ENCODE data around the gene PSMG3. TPM values are rescaled to one million over a fixed set of nuclear protein-coding genes. Genes with fewer than 3 reads are reported as not detected.

PSMG3 gene
- total RNA-seq, 1 donor from 2014 or later, result 29.5 TPM

DNA sequence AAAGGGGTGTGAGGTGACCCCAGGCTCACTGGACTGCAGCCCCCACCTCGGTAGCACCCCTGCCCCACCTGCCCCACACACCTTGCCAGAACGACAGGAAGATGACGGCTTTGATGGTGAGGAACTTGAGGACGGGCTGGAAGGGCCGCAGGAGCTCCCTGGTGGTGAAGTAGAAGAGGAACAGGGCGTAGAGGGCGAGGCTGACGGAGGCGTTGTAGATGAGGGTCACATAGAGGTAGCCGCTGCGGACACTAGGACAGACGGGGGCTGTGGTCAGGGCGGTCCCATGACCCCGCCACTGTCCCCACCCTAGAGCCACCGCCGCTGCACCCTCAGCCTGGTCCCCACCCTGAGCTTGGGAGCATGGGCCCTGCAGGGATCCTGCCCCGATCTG lies 21.4 kb downstream of the PSMG3 start:
- no peaks in the 10 kb centered on the region for H3K9me3 Mint-ChIP-seq
- TF ChIP-seq, protein P1, sequence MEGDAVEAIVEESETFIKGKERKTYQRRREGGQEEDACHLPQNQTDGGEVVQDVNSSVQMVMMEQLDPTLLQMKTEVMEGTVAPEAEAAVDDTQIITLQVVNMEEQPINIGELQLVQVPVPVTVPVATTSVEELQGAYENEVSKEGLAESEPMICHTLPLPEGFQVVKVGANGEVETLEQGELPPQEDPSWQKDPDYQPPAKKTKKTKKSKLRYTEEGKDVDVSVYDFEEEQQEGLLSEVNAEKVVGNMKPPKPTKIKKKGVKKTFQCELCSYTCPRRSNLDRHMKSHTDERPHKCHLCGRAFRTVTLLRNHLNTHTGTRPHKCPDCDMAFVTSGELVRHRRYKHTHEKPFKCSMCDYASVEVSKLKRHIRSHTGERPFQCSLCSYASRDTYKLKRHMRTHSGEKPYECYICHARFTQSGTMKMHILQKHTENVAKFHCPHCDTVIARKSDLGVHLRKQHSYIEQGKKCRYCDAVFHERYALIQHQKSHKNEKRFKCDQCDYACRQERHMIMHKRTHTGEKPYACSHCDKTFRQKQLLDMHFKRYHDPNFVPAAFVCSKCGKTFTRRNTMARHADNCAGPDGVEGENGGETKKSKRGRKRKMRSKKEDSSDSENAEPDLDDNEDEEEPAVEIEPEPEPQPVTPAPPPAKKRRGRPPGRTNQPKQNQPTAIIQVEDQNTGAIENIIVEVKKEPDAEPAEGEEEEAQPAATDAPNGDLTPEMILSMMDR (IDR thresholded peaks at IDR 0.05), result no peak
- ChIA-PET POLR2A (no interaction called here), CTCF (no interaction called here)
- H3K36me3 Mint-ChIP-seq (ENCODE audit: low read depth), result peaks cover 2% of the 10 kb centered on the region
- H3K4me3 Mint-ChIP-seq, result no peak overlapping the region
- no peak overlapping the region for H3K27ac Mint-ChIP-seq
- DNase-seq (no peak), ATAC-seq (ENCODE audit: low read depth) (peak; percentile 32)
- H3K27me3 Mint-ChIP-seq, result no peaks in the 10 kb centered on the region
- intact Hi-C loops (cut with micrococcal nuclease), result loop anchor here (5.0 kb wide), 1 partner anchor 46 kb away; the partner anchor contains the start of gene INTS1
- peaks cover 3% of the 10 kb centered on the region for H3K4me1 Mint-ChIP-seq

DNA sequence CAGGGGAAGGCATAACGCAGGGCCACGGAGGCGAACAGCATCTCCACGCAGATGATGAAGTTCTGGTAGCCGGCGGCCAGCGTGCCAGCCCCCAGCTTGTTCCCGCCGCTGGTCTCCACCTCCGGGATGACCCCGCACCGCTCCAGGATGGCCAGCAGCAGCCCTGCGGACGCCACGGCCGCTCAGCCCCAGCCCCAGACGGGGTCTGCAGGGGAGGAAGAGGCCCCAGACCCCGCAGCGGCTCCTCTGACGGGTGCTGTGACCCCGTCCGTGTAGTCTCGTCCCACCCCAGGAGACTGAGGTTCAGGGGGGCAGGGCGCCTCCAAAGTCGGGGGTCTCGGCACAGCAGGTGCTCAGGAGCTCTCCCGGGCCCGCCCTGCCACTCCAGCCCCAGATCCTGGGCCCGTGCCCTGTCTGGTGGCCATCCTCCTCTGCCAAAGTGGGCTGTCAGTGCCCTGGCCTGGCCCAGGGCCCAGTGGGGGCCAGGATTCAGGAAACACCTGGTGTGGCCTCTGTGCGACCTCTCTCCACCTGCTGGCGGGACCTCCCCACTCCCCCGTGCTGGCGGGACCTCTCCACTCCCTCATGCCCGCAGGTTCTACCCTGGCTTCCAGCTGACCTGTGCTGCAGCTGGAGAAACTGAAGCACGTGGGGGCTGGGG lies 21.9 kb downstream of the PSMG3 start:
- Mint-ChIP-seq H3K4me1 (peaks cover 3% of the 10 kb centered on the region), H3K27me3 (no peaks in the 10 kb centered on the region), H3K4me3 (no peak overlapping the region), H3K36me3 (ENCODE audit: low read depth) (peaks cover 4% of the 10 kb centered on the region), H3K9me3 (no peaks in the 10 kb centered on the region), H3K27ac (no peak overlapping the region)
- DNase-seq (no peak), ATAC-seq (ENCODE audit: low read depth) (peak; percentile 10)
- intact Hi-C loops (cut with micrococcal nuclease), result loop anchor here (5.0 kb wide), 1 partner anchor 46 kb away; the partner anchor contains the start of gene INTS1
- CTCF ChIA-PET, result no interaction called here
- TF ChIP-seq, protein P1 (IDR thresholded peaks at IDR 0.05), result no peak
- POLR2A ChIA-PET, result no interaction called here

DNA sequence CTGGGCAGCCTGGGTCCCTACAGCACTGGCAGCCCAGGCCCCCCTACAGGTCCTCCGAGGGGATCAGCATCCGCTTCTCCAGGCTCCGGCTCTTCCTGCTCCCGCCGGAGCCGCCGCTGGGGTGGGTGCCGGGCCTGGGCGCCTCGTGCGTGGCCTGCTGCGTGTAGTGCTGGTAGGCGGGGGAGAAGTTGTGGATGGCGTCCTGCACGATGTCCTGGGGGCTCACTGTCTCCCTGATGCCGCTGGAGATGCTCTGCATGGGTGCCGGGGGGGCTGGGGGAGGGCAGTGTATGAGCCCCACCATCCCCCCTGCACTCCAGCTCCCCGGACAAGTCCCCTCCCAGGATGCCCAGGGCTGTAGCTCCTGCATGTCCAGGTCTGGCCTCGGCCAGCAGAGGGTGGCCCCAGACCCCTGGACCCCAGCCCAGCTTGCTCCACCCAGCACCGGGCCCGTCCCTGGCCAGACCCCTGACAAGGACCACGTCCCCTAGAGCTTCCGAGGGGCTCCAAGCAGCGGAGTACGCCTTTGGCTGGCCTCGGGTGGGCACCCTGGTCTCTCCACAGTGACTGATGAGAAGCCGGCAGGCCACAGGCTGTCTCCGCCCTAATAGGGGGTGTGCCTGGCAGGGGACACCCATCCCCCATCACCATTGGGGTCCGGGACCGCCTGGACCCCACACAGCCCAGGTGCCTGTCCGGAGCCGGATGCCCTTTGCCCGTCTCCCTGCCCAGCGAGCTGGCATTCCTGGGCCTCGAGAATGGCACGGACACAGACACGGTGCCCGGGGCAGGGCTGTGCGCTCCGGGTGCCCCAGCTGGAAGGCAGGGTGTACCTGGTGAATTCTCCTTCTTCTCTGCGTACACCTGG lies 22.7 kb downstream of the PSMG3 start:
- Mint-ChIP-seq H3K4me3 (no peak overlapping the region), H3K4me1 (peaks cover 3% of the 10 kb centered on the region), H3K36me3 (ENCODE audit: low read depth) (peaks cover 12% of the 10 kb centered on the region), H3K9me3 (no peaks in the 10 kb centered on the region), H3K27ac (no peak overlapping the region), H3K27me3 (no peaks in the 10 kb centered on the region)
- ChIA-PET CTCF (no interaction called here), POLR2A (no interaction called here)
- ATAC-seq (ENCODE audit: low read depth) (no peak), DNase-seq (no peak)
- TF ChIP-seq, protein P1 (IDR thresholded peaks at IDR 0.05), result no peak
- intact Hi-C loops (cut with micrococcal nuclease), result loop anchor here (5.0 kb wide), 1 partner anchor 45 kb away; the partner anchor contains the start of gene INTS1

DNA sequence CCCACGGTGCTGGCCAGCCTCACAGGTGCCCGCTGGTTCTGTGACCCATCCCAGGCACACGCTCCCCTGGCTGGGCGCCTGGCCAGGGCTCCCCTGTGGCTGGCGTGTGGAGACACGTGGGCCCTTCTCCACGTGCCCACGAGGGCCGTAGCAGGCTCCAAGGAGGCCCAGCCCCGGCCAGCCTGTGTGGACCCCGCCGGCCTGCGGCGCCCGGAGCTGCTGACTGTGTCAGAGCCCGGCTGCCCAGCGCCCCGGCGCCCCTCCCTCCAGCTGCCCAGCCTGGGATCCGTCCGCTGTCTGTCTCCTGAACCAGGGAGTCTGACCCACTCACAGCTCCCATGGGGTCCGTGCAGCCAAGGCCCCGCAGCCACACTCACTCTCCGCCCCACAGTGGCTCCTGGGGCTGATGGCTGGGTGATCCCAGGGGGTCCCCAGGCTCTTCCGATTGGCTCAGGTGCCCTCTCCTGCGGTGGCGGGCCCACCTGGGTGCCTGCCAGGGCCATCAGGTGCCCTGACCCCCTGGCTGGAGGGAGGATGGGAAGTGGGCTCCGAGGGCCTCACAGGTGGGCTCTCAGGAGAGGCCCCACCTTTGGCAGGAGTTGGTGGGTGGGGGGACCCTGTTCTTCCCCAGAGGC lies 23.4 kb downstream of the PSMG3 start:
- H3K27ac Mint-ChIP-seq, result no peak overlapping the region
- H3K27me3 Mint-ChIP-seq, result no peaks in the 10 kb centered on the region
- TF ChIP-seq, protein P1 (IDR thresholded peaks at IDR 0.05), result no peak
- no peaks in the 10 kb centered on the region for H3K9me3 Mint-ChIP-seq
- DNase-seq (no peak), ATAC-seq (ENCODE audit: low read depth) (no peak)
- H3K4me1 Mint-ChIP-seq, result peaks cover 3% of the 10 kb centered on the region
- POLR2A ChIA-PET, result no interaction called here
- no peak overlapping the region for H3K4me3 Mint-ChIP-seq
- peaks cover 17% of the 10 kb centered on the region for H3K36me3 Mint-ChIP-seq (ENCODE audit: low read depth)
- intact Hi-C loops (cut with micrococcal nuclease), result loop anchor here (5.0 kb wide), 1 partner anchor 44 kb away; the partner anchor contains the start of gene INTS1
- CTCF ChIA-PET, result no interaction called here

Measured in activated B cell treated with CpG ODN at 0.5 μM for 24 hours (primary cell).